Subcutaneous abdominal adipose tissue (tissue), 5 donors: ENCODE data around the gene TIMM22.

ENCODE experiments used
- H3K27ac ChIP-seq: one replicate; pipeline ENCODE4 v1.7.0; 2013; ENCODE audit warnings: low read depth, mild to moderate bottlenecking, inconsistent platforms, low read length, moderate library complexity
- H3K27me3 ChIP-seq, 5 donors: one replicate each; pipeline ENCODE4 v1.7.0; 2013; ENCODE audit warnings: low read length in 5 of 5, inconsistent platforms in 1 of 5; ENCODE audit not compliant: control insufficient read depth in 5 of 5, insufficient read depth in 4 of 5
- H3K36me3 ChIP-seq, 5 donors: one replicate each; pipeline ENCODE4 v1.7.0; 2013; ENCODE audit warnings: low read length in 5 of 5; ENCODE audit not compliant: control insufficient read depth in 5 of 5, insufficient read depth in 5 of 5
- H3K4me1 ChIP-seq, 5 donors: one replicate each; pipeline ENCODE4 v1.7.0; 2013; ENCODE audit warnings: low read length in 5 of 5, mild to moderate bottlenecking in 3 of 5, moderate library complexity in 1 of 5; ENCODE audit not compliant: control insufficient read depth in 5 of 5, insufficient read depth in 5 of 5
- H3K4me3 ChIP-seq, 5 donors: one replicate each; pipeline ENCODE4 v1.7.0; 2013; ENCODE audit warnings: low read length in 5 of 5, low read depth in 1 of 5
- H3K9ac ChIP-seq, 5 donors: one replicate each; pipeline ENCODE4 v1.7.0; 2013; ENCODE audit warnings: low read length in 5 of 5, mild to moderate bottlenecking in 4 of 5, moderate library complexity in 3 of 5
- H3K9me3 ChIP-seq, 5 donors: one replicate each; pipeline ENCODE4 v1.7.0; 2013; ENCODE audit warnings: low read length in 5 of 5; ENCODE audit not compliant: control insufficient read depth in 5 of 5
- donor health status: healthy.
- donor health status: healthy.
- donor health status: healthy.
- donor health status: healthy.
- donor health status: healthy.

TIMM22 gene

GRCh38 chr17:1000597-1001461, 3.9 kb downstream of the TIMM22 start:
- H3K36me3 ChIP-seq, result peaks cover 0 to 63% (median 46%) of the 10 kb centered on the region in 5 donors
- H3K9ac ChIP-seq, result no peak overlapping the region

GRCh38 chr17:1001640-1002411, 4.9 kb downstream of the TIMM22 start:
- peaks cover 17 to 78% (median 64%) of the 10 kb centered on the region in 5 donors for H3K4me1 ChIP-seq
- H3K4me3 ChIP-seq, result no peak overlapping the region
- H3K9me3 ChIP-seq, result no peaks in the 10 kb centered on the region
- no peak overlapping the region for H3K27ac ChIP-seq
- H3K27me3 ChIP-seq, result no peaks in the 10 kb centered on the region
- H3K36me3 ChIP-seq, result peaks cover 0 to 71% (median 51%) of the 10 kb centered on the region in 5 donors
- peak overlapping the region in 1 of 5 donors; percentile 31 for H3K9ac ChIP-seq

More at GRCh38 chr17:1000597-1001461, 3.9 kb downstream of the TIMM22 start:
- Histone ChIP-seq H3K4me3 (no peak overlapping the region), H3K4me1 (peaks cover 12 to 70% (median 60%) of the 10 kb centered on the region in 5 donors), H3K9me3 (no peaks in the 10 kb centered on the region), H3K27ac (no peak overlapping the region), H3K27me3 (no peaks in the 10 kb centered on the region)

GRCh38 chr17:1002412-1002753, 5.5 kb downstream of the TIMM22 start:
- Histone ChIP-seq H3K9ac (peak overlapping the region in 1 of 5 donors; percentile 31), H3K27me3 (no peaks in the 10 kb centered on the region), H3K9me3 (no peaks in the 10 kb centered on the region), H3K27ac (no peak overlapping the region), H3K4me3 (no peak overlapping the region), H3K36me3 (peaks cover 0 to 76% (median 51%) of the 10 kb centered on the region in 5 donors), H3K4me1 (peaks cover 17 to 79% (median 66%) of the 10 kb centered on the region in 5 donors)

- Histone ChIP-seq H3K4me1 (peaks cover 15 to 79% (median 66%) of the 10 kb centered on the region in 5 donors), H3K27ac (no peak overlapping the region)
These were observed 6.0 kb downstream of the TIMM22 start for GRCh38 chr17:1002771-1003555.

GRCh38 chr17:1003633-1003971, 6.7 kb downstream of the TIMM22 start:
- H3K27me3 ChIP-seq, result no peaks in the 10 kb centered on the region
- H3K9me3 ChIP-seq, result no peaks in the 10 kb centered on the region
- H3K36me3 ChIP-seq, result peaks cover 0 to 88% (median 58%) of the 10 kb centered on the region in 5 donors
- peaks cover 17 to 79% (median 66%) of the 10 kb centered on the region in 5 donors for H3K4me1 ChIP-seq
- H3K9ac ChIP-seq, result no peak overlapping the region
- no peak overlapping the region for H3K27ac ChIP-seq
- H3K4me3 ChIP-seq, result no peak overlapping the region

More at GRCh38 chr17:1002771-1003555, 6.0 kb downstream of the TIMM22 start:
- Histone ChIP-seq H3K36me3 (peaks cover 0 to 82% (median 53%) of the 10 kb centered on the region in 5 donors), H3K9ac (peak overlapping the region in 1 of 5 donors; percentile 31), H3K9me3 (no peaks in the 10 kb centered on the region), H3K4me3 (no peak overlapping the region), H3K27me3 (no peaks in the 10 kb centered on the region)

GRCh38 chr17:1003972-1004768, 7.2 kb downstream of the TIMM22 start:
- peaks cover 17 to 82% (median 70%) of the 10 kb centered on the region in 5 donors for H3K4me1 ChIP-seq
- H3K36me3 ChIP-seq, result peaks cover 0 to 88% (median 62%) of the 10 kb centered on the region in 5 donors
- no peak overlapping the region for H3K27ac ChIP-seq
- no peak overlapping the region for H3K9ac ChIP-seq
- no peaks in the 10 kb centered on the region for H3K9me3 ChIP-seq
- H3K4me3 ChIP-seq, result no peak overlapping the region
- no peaks in the 10 kb centered on the region for H3K27me3 ChIP-seq

- Histone ChIP-seq H3K36me3 (peaks cover 0 to 89% (median 60%) of the 10 kb centered on the region in 5 donors), H3K4me1 (peaks cover 17 to 86% (median 77%) of the 10 kb centered on the region in 5 donors), H3K27me3 (no peaks in the 10 kb centered on the region), H3K9me3 (no peaks in the 10 kb centered on the region), H3K27ac (no peak overlapping the region), H3K4me3 (no peak overlapping the region), H3K9ac (no peak overlapping the region)
These were observed 7.9 kb downstream of the TIMM22 start for GRCh38 chr17:1004769-1005295.

- Histone ChIP-seq H3K9ac (peak overlapping the region in 2 of 5 donors; percentile 37 to 39), H3K4me1 (peaks cover 17 to 86% (median 80%) of the 10 kb centered on the region in 5 donors), H3K4me3 (peak overlapping the region in 1 of 5 donors; percentile 8), H3K27ac (no peak overlapping the region), H3K9me3 (no peaks in the 10 kb centered on the region), H3K36me3 (peaks cover 0 to 92% (median 60%) of the 10 kb centered on the region in 5 donors), H3K27me3 (no peaks in the 10 kb centered on the region)
These were observed 8.5 kb downstream of the TIMM22 start for GRCh38 chr17:1005361-1005946.
